ENCODE results near the gene PSME3IP1.

DNA sequence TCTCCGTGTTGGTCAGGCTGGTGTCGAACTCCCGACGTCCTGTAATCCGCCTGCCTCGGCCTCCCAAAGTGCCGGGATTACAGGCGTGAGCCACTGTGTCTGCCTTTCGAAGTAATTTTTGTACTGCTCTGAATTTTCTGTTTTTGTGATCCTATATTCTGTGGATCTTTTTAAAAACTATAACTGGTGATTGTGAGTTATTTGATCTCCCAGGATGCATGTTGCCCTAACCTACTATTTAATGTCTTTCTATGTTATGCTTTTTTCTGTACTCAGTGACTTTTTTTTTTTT lies 2.8 kb upstream of the PSME3IP1 start:
- TF ChIP-seq, protein P1, sequence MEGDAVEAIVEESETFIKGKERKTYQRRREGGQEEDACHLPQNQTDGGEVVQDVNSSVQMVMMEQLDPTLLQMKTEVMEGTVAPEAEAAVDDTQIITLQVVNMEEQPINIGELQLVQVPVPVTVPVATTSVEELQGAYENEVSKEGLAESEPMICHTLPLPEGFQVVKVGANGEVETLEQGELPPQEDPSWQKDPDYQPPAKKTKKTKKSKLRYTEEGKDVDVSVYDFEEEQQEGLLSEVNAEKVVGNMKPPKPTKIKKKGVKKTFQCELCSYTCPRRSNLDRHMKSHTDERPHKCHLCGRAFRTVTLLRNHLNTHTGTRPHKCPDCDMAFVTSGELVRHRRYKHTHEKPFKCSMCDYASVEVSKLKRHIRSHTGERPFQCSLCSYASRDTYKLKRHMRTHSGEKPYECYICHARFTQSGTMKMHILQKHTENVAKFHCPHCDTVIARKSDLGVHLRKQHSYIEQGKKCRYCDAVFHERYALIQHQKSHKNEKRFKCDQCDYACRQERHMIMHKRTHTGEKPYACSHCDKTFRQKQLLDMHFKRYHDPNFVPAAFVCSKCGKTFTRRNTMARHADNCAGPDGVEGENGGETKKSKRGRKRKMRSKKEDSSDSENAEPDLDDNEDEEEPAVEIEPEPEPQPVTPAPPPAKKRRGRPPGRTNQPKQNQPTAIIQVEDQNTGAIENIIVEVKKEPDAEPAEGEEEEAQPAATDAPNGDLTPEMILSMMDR (conservative IDR thresholded peaks at IDR 0.05; ENCODE audit: low read depth in 2 of 2) = no peak
- TF ChIP-seq, protein P2, sequence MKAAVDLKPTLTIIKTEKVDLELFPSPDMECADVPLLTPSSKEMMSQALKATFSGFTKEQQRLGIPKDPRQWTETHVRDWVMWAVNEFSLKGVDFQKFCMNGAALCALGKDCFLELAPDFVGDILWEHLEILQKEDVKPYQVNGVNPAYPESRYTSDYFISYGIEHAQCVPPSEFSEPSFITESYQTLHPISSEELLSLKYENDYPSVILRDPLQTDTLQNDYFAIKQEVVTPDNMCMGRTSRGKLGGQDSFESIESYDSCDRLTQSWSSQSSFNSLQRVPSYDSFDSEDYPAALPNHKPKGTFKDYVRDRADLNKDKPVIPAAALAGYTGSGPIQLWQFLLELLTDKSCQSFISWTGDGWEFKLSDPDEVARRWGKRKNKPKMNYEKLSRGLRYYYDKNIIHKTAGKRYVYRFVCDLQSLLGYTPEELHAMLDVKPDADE (IDR thresholded peaks at IDR 0.05) = no peak
- TF ChIP-seq POLR2AphosphoS5 (IDR thresholded peaks at IDR 0.05; ENCODE audit: low read depth) (no peak), NANOG (IDR thresholded peaks at IDR 0.05; ENCODE audit: borderline replicate concordance) (no peak), EZH2phosphoT487 (IDR thresholded peaks at IDR 0.05; ENCODE audit: unreplicated experiment) (no peak), JUNB (IDR thresholded peaks at IDR 0.05; ENCODE audit: unreplicated experiment) (no peak), EZH2 (IDR thresholded peaks at IDR 0.05; ENCODE audit: low read depth, unreplicated experiment) (no peak), REST (IDR thresholded peaks at IDR 0.05; ENCODE audit: unreplicated experiment) (no peak)

All from GM23338 (cell line).